Measurements from ENCODE around the gene PSKH1.

The PSKH1 gene

DNA sequence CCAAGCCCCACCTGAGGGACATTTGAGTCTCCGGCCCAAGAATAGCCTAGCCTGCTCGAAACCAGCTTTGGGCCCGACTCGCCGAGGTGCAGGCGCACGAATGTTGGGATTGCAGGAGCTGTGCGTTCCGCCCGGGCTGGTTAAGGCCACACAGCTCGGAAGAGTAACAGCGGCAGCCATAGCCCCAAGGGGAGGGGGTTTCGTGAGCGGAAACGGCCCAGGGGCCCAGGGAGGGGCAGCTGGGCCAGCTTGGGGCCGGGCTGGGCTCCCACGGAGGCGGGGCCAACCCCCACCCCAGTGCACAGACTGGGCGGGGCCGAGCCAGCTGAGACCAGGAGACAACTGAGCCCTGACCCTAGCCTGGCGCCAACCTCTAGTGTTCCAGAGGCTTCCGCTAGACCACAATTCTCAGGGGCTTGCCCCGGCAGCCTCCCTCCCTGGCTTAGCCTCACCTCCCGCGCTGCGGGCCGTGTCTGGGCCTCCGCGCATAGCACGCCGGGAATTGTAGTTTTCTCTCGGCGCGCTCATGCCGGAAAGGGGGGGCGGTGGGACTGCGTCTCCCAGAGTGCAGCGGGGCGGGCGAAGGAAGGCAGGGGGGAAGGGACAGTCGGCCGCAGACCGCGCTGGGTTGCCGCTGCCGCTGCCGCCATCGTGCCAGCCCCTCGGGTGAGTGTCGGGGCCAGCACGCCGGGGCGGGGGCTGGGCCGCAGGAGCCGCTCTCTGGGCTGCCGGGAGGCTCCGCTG, 46.6 kb upstream of the PSKH1 start, which contains the start of gene NUTF2:
Gene NUTF2, plus strand, starts transcription at position 614 of the 744 bp plus-strand sequence. CDS start 18,198 bp downstream, outside the sequence.
- peak; percentile 71 for ATAC-seq
- TF ChIP-seq ZNF70 (CRISPR knock-in tag; IDR thresholded peaks at IDR 0.05) (no peak), RARB (CRISPR knock-in tag; IDR thresholded peaks at IDR 0.05) (no peak), ZFP3 (CRISPR knock-in tag; IDR thresholded peaks at IDR 0.05) (no peak), OSR1 (CRISPR knock-in tag; IDR thresholded peaks at IDR 0.05) (no peak), BACH2 (CRISPR knock-in tag; IDR thresholded peaks at IDR 0.05; ENCODE audit: borderline replicate concordance) (no peak), GLIS3 (CRISPR knock-in tag; IDR thresholded peaks at IDR 0.05) (no peak), SNAI2 (CRISPR knock-in tag; IDR thresholded peaks at IDR 0.05) (no peak), CSDC2 (CRISPR knock-in tag; IDR thresholded peaks at IDR 0.05) (no peak), ESRRG (CRISPR knock-in tag; IDR thresholded peaks at IDR 0.05) (no peak), ZC3H10 (CRISPR knock-in tag; IDR thresholded peaks at IDR 0.05) (no peak), PPARA (CRISPR knock-in tag; IDR thresholded peaks at IDR 0.05; ENCODE audit: borderline replicate concordance) (no peak), ARNTL (CRISPR knock-in tag; IDR thresholded peaks at IDR 0.05; ENCODE audit: borderline replicate concordance, low read depth) (no peak)
- TF ChIP-seq, protein P1, sequence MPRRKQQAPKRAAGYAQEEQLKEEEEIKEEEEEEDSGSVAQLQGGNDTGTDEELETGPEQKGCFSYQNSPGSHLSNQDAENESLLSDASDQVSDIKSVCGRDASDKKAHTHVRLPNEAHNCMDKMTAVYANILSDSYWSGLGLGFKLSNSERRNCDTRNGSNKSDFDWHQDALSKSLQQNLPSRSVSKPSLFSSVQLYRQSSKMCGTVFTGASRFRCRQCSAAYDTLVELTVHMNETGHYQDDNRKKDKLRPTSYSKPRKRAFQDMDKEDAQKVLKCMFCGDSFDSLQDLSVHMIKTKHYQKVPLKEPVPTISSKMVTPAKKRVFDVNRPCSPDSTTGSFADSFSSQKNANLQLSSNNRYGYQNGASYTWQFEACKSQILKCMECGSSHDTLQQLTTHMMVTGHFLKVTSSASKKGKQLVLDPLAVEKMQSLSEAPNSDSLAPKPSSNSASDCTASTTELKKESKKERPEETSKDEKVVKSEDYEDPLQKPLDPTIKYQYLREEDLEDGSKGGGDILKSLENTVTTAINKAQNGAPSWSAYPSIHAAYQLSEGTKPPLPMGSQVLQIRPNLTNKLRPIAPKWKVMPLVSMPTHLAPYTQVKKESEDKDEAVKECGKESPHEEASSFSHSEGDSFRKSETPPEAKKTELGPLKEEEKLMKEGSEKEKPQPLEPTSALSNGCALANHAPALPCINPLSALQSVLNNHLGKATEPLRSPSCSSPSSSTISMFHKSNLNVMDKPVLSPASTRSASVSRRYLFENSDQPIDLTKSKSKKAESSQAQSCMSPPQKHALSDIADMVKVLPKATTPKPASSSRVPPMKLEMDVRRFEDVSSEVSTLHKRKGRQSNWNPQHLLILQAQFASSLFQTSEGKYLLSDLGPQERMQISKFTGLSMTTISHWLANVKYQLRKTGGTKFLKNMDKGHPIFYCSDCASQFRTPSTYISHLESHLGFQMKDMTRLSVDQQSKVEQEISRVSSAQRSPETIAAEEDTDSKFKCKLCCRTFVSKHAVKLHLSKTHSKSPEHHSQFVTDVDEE (CRISPR knock-in tag; IDR thresholded peaks at IDR 0.05), result 0 out of 2 replicates have a peak, but pooled peaks have one; percentile 28
- TF ChIP-seq, protein P2, sequence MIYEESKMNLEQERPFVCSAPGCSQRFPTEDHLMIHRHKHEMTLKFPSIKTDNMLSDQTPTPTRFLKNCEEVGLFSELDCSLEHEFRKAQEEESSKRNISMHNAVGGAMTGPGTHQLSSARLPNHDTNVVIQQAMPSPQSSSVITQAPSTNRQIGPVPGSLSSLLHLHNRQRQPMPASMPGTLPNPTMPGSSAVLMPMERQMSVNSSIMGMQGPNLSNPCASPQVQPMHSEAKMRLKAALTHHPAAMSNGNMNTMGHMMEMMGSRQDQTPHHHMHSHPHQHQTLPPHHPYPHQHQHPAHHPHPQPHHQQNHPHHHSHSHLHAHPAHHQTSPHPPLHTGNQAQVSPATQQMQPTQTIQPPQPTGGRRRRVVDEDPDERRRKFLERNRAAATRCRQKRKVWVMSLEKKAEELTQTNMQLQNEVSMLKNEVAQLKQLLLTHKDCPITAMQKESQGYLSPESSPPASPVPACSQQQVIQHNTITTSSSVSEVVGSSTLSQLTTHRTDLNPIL (CRISPR knock-in tag; IDR thresholded peaks at IDR 0.05; ENCODE audit: low read depth), result no peak
- TF ChIP-seq, protein P3, sequence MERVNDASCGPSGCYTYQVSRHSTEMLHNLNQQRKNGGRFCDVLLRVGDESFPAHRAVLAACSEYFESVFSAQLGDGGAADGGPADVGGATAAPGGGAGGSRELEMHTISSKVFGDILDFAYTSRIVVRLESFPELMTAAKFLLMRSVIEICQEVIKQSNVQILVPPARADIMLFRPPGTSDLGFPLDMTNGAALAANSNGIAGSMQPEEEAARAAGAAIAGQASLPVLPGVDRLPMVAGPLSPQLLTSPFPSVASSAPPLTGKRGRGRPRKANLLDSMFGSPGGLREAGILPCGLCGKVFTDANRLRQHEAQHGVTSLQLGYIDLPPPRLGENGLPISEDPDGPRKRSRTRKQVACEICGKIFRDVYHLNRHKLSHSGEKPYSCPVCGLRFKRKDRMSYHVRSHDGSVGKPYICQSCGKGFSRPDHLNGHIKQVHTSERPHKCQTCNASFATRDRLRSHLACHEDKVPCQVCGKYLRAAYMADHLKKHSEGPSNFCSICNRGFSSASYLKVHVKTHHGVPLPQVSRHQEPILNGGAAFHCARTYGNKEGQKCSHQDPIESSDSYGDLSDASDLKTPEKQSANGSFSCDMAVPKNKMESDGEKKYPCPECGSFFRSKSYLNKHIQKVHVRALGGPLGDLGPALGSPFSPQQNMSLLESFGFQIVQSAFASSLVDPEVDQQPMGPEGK (CRISPR knock-in tag; IDR thresholded peaks at IDR 0.05; ENCODE audit: borderline replicate concordance), result peak; percentile 70; the same call in 1 of the 2 replicates

DNA sequence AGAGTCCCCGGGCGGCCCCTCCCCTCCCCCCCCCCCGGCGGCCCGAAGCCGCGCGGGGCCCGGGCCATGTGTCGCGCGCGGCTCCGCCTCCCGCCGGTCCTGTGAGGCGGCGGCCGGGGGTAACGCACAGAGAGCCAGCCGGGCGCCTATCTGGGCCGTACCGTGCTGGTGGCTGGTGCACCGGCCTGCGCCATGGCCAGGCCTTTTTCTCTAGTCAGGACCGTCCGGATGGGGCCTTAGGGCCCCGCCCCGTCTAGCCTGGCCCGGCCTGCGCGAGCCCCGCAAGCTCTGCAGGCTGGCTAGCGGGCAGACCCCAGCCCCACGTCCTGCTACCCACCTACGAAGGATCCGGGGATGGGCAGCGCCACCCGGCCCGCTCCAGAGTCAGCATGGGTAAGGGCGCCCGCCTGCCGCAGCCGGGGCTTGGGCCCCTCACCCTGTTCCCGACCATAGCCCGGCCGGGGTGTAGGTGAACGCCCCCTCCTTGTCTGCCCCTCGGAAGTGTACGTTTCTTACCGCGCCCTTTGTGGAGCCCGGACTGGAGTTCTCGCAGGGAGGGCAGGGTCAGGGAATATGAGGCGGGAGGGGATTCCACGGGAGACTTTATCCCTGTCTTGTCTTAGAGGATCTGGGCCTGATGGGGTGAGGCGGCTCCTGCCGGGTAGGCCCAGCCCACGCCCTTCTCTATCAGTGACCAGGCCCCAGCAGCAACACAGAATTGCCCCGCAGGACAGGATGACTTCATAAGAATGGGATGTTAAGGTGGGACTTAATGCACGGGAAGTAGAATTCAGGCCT, 45.8 kb upstream of the PSKH1 start, which contains the start of gene CENPT:
Gene CENPT, minus strand, starts transcription at position 630 of the 798 bp plus-strand sequence. CDS start 13,834 bp downstream, outside the sequence.
- TF ChIP-seq ZC3H10 (CRISPR knock-in tag; IDR thresholded peaks at IDR 0.05), result no peak
- ATAC-seq, result peak; percentile 45

DNA sequence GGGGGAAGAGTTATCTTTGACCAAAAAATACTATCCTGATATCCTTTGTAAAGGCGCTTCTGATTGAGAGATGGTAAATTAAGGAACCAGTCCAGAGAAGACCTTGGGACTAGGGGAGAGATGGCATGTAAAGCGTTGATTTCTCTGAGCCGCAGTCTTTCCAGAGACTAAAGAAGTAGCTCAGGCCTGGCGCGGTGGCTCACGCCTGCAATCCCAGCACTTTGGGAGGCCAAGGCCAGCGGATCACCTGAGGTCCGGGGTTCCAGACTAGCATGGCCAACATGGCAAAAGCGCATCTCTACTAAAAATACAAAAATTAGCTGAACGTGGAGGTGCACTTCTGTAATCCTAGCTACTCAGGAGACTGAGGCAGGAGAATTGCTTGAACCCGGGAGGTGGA, 44.9 kb upstream of the PSKH1 start:
- no peak for TF ChIP-seq ESRRG (CRISPR knock-in tag; IDR thresholded peaks at IDR 0.05)
- no peak for TF ChIP-seq ISL1 (CRISPR knock-in tag; IDR thresholded peaks at IDR 0.05)
- TF ChIP-seq RARB (CRISPR knock-in tag; IDR thresholded peaks at IDR 0.05), result no peak
- no peak for TF ChIP-seq ZNF565 (CRISPR knock-in tag; conservative IDR thresholded peaks at IDR 0.05; ENCODE audit: low read depth)
- TF ChIP-seq, protein P2 (CRISPR knock-in tag; IDR thresholded peaks at IDR 0.05; ENCODE audit: low read depth), result no peak
- TF ChIP-seq ZC3H10 (CRISPR knock-in tag; IDR thresholded peaks at IDR 0.05), result no peak
- TF ChIP-seq OSR1 (CRISPR knock-in tag; IDR thresholded peaks at IDR 0.05), result no peak
- no peak for TF ChIP-seq ZNF70 (CRISPR knock-in tag; IDR thresholded peaks at IDR 0.05)
- TF ChIP-seq, protein P4, sequence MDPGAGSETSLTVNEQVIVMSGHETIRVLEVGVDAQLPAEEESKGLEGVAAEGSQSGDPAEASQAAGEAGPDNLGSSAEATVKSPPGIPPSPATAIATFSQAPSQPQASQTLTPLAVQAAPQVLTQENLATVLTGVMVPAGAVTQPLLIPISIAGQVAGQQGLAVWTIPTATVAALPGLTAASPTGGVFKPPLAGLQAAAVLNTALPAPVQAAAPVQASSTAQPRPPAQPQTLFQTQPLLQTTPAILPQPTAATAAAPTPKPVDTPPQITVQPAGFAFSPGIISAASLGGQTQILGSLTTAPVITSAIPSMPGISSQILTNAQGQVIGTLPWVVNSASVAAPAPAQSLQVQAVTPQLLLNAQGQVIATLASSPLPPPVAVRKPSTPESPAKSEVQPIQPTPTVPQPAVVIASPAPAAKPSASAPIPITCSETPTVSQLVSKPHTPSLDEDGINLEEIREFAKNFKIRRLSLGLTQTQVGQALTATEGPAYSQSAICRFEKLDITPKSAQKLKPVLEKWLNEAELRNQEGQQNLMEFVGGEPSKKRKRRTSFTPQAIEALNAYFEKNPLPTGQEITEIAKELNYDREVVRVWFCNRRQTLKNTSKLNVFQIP (CRISPR knock-in tag; IDR thresholded peaks at IDR 0.05; ENCODE audit: borderline replicate concordance, low read depth), result no peak
- TF ChIP-seq, protein P5, sequence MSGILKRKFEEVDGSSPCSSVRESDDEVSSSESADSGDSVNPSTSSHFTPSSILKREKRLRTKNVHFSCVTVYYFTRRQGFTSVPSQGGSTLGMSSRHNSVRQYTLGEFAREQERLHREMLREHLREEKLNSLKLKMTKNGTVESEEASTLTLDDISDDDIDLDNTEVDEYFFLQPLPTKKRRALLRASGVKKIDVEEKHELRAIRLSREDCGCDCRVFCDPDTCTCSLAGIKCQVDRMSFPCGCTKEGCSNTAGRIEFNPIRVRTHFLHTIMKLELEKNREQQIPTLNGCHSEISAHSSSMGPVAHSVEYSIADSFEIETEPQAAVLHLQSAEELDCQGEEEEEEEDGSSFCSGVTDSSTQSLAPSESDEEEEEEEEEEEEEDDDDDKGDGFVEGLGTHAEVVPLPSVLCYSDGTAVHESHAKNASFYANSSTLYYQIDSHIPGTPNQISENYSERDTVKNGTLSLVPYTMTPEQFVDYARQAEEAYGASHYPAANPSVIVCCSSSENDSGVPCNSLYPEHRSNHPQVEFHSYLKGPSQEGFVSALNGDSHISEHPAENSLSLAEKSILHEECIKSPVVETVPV (CRISPR knock-in tag; IDR thresholded peaks at IDR 0.05), result no peak
- ATAC-seq, result no peak
